AG10803 (cell line): Measurements from ENCODE around the gene PACS1.
A peak's percentile ranks its signal among the peaks of the same experiment; 100 is the strongest.

Source experiments
- DNase-seq: peaks from one replicate; pipeline ENCODE4 v3.0.0; 2010; ENCODE audit warnings: low read depth
- H3K4me3 ChIP-seq: 2 replicates; pipeline ENCODE4 v1.5.1; 2011; ENCODE audit warnings: mild to moderate bottlenecking, low read length, control low read depth
- TF ChIP-seq, protein P1 (sequence below): conservative IDR thresholded peaks from 2 replicates; pipeline ENCODE4 v1.5.1; 2011; ENCODE audit warnings: mild to moderate bottlenecking, low read length, control low read depth, inconsistent platforms

The PACS1 gene

GRCh38 chr11:66115638-66116301, 45.7 kb downstream of the PACS1 start:
- H3K4me3 ChIP-seq = no peak overlapping the region
- TF ChIP-seq, protein P1, sequence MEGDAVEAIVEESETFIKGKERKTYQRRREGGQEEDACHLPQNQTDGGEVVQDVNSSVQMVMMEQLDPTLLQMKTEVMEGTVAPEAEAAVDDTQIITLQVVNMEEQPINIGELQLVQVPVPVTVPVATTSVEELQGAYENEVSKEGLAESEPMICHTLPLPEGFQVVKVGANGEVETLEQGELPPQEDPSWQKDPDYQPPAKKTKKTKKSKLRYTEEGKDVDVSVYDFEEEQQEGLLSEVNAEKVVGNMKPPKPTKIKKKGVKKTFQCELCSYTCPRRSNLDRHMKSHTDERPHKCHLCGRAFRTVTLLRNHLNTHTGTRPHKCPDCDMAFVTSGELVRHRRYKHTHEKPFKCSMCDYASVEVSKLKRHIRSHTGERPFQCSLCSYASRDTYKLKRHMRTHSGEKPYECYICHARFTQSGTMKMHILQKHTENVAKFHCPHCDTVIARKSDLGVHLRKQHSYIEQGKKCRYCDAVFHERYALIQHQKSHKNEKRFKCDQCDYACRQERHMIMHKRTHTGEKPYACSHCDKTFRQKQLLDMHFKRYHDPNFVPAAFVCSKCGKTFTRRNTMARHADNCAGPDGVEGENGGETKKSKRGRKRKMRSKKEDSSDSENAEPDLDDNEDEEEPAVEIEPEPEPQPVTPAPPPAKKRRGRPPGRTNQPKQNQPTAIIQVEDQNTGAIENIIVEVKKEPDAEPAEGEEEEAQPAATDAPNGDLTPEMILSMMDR = no peak
- no peak for DNase-seq

- H3K4me3 ChIP-seq = no peak overlapping the region
- DNase-seq = no peak
- TF ChIP-seq, protein P1 = no peak
Measured at GRCh38 chr11:66116576-66117361, 46.7 kb downstream of the PACS1 start.

DNA sequence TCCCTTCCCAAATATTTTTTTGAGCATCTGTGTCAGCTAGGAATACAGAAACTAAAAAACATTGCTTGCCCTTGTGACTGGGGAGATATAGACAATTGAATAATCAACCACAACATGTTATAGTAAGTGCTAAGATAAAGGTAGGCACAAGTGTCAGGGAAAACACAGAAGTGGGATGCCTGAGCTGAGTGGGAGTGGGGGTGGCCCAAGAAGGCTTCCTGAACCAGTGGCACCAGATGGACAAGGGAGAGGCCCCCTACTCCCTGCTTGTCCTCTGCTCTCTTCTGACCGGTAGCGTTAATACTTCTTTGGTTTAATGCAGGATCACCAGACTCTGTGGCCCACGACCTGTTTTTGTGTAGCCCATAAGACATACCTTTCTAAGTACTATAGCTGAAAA, 48.8 kb downstream of the PACS1 start:
- H3K4me3 ChIP-seq = no peak overlapping the region
- no peak for DNase-seq
- TF ChIP-seq, protein P1 = no peak

- TF ChIP-seq, protein P1 = no peak
- peak; percentile 75 for DNase-seq
- no peak overlapping the region for H3K4me3 ChIP-seq
Measured at GRCh38 chr11:66119348-66120133, 49.5 kb downstream of the PACS1 start.

DNA sequence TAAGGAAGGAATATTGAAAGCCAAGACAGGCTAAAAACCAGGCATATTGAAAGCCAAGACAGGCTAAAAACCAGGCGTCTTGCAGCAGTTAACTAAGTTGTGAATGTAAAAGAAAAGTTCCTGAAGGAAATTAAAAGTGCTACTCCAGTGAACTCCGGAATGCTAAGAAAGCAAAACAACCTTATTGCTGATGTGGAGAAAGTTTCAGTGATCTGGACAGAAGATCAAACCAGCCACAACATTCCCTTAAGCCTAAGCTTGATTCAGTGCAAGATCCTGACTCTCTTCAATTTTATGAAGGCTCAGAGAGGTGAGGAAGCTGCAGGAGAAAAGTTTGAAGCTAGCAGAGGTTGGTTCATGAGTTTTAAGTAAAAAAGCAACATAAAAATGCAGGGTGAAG, 51.4 kb downstream of the PACS1 start:
- TF ChIP-seq, protein P1 = no peak
- DNase-seq = no peak

GRCh38 chr11:66123902-66124301, 53.8 kb downstream of the PACS1 start:
- H3K4me3 ChIP-seq = no peak overlapping the region

More for the DNA sequence above, 51.4 kb downstream of the PACS1 start:
- H3K4me3 ChIP-seq = no peak overlapping the region

More at GRCh38 chr11:66123902-66124301, 53.8 kb downstream of the PACS1 start:
- DNase-seq = no peak
- TF ChIP-seq, protein P1 = no peak
